A673 (cell line): Measurements from ENCODE around the gene WFIKKN1. TPM values are rescaled to one million over a fixed set of nuclear protein-coding genes. Genes with fewer than 3 reads are reported as not detected.

ENCODE experiments used
- Bru-seq: library from RNA; stranded (reverse); fragments of 400-500 nt; gene quantifications from one replicate; lab custom pipeline; 2021; lab: Mats Ljungman, UMichigan
- BruChase-seq, 2 experiments: library from RNA; stranded (reverse); fragments of 400-500 nt; gene quantifications; one replicate each; lab custom pipeline; 2021; lab: Mats Ljungman, UMichigan
- BruUV-seq: library from RNA; stranded (reverse); fragments of 400-500 nt; replicated peaks from 2 replicates; lab custom pipeline; 2021; lab: Mats Ljungman, UMichigan
- CTCF ChIA-PET: fragments of 300-600 bp; sonication (Branson Sonifier 250); formaldehyde crosslinking; loops from one replicate; lab custom pipeline; 2022; ENCODE audit warnings: antibody characterized with exemption; lab: Charles Lee
- POLR2A ChIA-PET: fragments of 300-600 bp; sonication (Branson Sonifier 250); formaldehyde crosslinking; loops from one replicate; lab custom pipeline; 2022; ENCODE audit warnings: antibody characterized with exemption; ENCODE audit not compliant: low non-redundant PET; lab: Charles Lee
- DNase-seq: peaks from one replicate; pipeline ENCODE4 v3.0.0-alpha.2; 2015; ENCODE audit warnings: low spot score
- H3K27ac ChIP-seq: fragments of 200-600 bp; sonication (generic); 2 replicates; pipeline ENCODE4 v1.5.1; 2016; ENCODE audit warnings: mixed run types, low read depth, mild to moderate bottlenecking, mixed read lengths, antibody characterized with exemption, low read length; ENCODE audit not compliant: poor library complexity, severe bottlenecking
- H3K27me3 ChIP-seq: fragments of 200-600 bp; sonication (generic); replicated peaks from 2 replicates; pipeline ENCODE4 v1.6.1; 2017; ENCODE audit warnings: mixed run types, low read depth, mild to moderate bottlenecking, mixed read lengths, antibody characterized with exemption, low read length; ENCODE audit not compliant: insufficient read depth, poor library complexity
- H3K36me3 ChIP-seq: fragments of 200-600 bp; sonication (generic); 2 replicates; pipeline ENCODE4 v1.6.1; 2016; ENCODE audit warnings: mixed run types, mild to moderate bottlenecking, mixed read lengths, antibody characterized with exemption, low read length; ENCODE audit not compliant: insufficient read depth, poor library complexity, severe bottlenecking
- H3K4me1 ChIP-seq: fragments of 200-600 bp; sonication (generic); 2 replicates; pipeline ENCODE4 v1.6.1; 2017; ENCODE audit warnings: mixed run types, mild to moderate bottlenecking, mixed read lengths, antibody characterized with exemption, low read length; ENCODE audit not compliant: insufficient read depth, poor library complexity, severe bottlenecking
- H3K4me3 ChIP-seq: fragments of 200-600 bp; sonication (generic); 2 replicates; pipeline ENCODE4 v1.5.1; 2016; ENCODE audit warnings: low read depth, mixed run types, mild to moderate bottlenecking, mixed read lengths, low read length; ENCODE audit not compliant: poor library complexity, severe bottlenecking
- H3K9me3 ChIP-seq: fragments of 200-600 bp; sonication (generic); 2 replicates; pipeline ENCODE4 v1.6.1; 2016; ENCODE audit warnings: mixed run types, low read depth, mild to moderate bottlenecking, mixed read lengths, antibody characterized with exemption, low read length; ENCODE audit not compliant: poor library complexity, severe bottlenecking
- EZH2 ChIP-seq: fragments of 200-600 bp; sonication (generic); IDR thresholded peaks from 2 replicates; pipeline ENCODE4 v1.6.1; 2017; ENCODE audit warnings: borderline replicate concordance, low read depth, mild to moderate bottlenecking, mixed read lengths, antibody characterized with exemption, low read length; ENCODE audit not compliant: poor library complexity, severe bottlenecking
- intact Hi-C: fragments of 100-400 bp; cut with micrococcal nuclease; formaldehyde crosslinking; loops from one replicate; pipeline ENCODE4 v1.10.0; 2022; ENCODE audit not compliant: unreplicated experiment
- long read RNA-seq: library from polyadenylated mRNA; stranded (forward); transcript quantifications from one replicate; pipeline ENCODE4 v2.0.0, GENCODE V29; 2022
- total RNA-seq: library from RNA; stranded (reverse); gene quantifications from 2 replicates; pipeline ENCODE4 v1.2.3, GENCODE V29; 2021
- TF ChIP-seq, protein P1 (sequence below): fragments of 300-800, 200-600 bp; sonication (generic); conservative IDR thresholded peaks from 2 replicates; pipeline ENCODE4 v1.5.1; 2017; ENCODE audit warnings: low read depth, mild to moderate bottlenecking, antibody characterized with exemption, low read length, moderate library complexity, mixed read lengths

Gene WFIKKN1, protein sequence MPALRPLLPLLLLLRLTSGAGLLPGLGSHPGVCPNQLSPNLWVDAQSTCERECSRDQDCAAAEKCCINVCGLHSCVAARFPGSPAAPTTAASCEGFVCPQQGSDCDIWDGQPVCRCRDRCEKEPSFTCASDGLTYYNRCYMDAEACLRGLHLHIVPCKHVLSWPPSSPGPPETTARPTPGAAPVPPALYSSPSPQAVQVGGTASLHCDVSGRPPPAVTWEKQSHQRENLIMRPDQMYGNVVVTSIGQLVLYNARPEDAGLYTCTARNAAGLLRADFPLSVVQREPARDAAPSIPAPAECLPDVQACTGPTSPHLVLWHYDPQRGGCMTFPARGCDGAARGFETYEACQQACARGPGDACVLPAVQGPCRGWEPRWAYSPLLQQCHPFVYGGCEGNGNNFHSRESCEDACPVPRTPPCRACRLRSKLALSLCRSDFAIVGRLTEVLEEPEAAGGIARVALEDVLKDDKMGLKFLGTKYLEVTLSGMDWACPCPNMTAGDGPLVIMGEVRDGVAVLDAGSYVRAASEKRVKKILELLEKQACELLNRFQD
- total RNA-seq (1.7 and 1.8 TPM in 2 replicates), Bru-seq, nascent RNA (percentile 26 among the genes with signal in this experiment), BruChase-seq, experiment 1, labeled RNA remaining after a 2-hour chase (percentile 38 among the genes with signal in this experiment), BruChase-seq, experiment 2, labeled RNA remaining after a 6-hour chase (percentile 64 among the genes with signal in this experiment)
- long read RNA-seq, full-length matches to known transcripts, result 4 of 4 reads
- long read RNA-seq, partial matches to known transcripts, result 0 of 4 reads
- long read RNA-seq, other reads (novel, unspliced or antisense), result 0 of 4 reads

DNA sequence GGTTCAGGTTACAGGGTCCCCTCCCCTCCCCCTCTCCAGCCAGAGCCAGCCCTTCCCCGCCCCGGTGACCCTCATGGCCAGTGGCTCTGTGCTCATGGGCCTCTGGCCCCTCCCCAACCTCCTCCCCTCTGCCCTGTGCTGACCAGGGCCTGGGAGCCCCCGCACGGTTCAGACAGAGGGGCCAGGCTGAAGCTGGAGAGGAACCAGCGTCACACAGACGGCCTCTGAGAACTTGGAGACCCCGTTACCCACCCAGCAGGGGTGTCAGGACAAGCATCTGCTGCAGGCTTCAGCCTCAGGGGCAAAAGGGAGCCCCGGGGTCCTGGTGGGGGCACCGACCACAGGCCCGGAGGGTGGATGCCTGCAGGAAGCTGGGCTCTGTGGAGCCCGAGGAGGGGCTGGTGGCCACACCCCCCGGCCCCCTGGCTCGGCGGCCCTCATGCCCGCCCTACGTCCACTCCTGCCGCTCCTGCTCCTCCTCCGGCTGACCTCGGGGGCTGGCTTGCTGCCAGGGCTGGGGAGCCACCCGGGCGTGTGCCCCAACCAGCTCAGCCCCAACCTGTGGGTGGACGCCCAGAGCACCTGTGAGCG is at the start of gene WFIKKN1:
Gene WFIKKN1, plus strand, starts transcription at position 171 of the 591 bp plus-strand sequence. Its CDS starts 269 bp downstream, at position 440.
- no peak for DNase-seq
- TF ChIP-seq, protein P1, sequence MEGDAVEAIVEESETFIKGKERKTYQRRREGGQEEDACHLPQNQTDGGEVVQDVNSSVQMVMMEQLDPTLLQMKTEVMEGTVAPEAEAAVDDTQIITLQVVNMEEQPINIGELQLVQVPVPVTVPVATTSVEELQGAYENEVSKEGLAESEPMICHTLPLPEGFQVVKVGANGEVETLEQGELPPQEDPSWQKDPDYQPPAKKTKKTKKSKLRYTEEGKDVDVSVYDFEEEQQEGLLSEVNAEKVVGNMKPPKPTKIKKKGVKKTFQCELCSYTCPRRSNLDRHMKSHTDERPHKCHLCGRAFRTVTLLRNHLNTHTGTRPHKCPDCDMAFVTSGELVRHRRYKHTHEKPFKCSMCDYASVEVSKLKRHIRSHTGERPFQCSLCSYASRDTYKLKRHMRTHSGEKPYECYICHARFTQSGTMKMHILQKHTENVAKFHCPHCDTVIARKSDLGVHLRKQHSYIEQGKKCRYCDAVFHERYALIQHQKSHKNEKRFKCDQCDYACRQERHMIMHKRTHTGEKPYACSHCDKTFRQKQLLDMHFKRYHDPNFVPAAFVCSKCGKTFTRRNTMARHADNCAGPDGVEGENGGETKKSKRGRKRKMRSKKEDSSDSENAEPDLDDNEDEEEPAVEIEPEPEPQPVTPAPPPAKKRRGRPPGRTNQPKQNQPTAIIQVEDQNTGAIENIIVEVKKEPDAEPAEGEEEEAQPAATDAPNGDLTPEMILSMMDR, result no peak
- TF ChIP-seq EZH2, result no peak
- Histone ChIP-seq H3K4me1 (no peaks in the 10 kb centered on the region), H3K4me3 (no peak within 1 kb of the TSS), H3K27ac (peak within 1 kb of the TSS; percentile 28), H3K36me3 (peaks cover 4% of the 10 kb centered on the region), H3K9me3 (no peaks in the 10 kb centered on the region), H3K27me3 (no peaks in the 10 kb centered on the region)
- CTCF ChIA-PET, result no interaction called here
- intact Hi-C loops, result no loop called here
- no TSS peak for BruUV-seq
- POLR2A ChIA-PET, result no interaction called here

DNA sequence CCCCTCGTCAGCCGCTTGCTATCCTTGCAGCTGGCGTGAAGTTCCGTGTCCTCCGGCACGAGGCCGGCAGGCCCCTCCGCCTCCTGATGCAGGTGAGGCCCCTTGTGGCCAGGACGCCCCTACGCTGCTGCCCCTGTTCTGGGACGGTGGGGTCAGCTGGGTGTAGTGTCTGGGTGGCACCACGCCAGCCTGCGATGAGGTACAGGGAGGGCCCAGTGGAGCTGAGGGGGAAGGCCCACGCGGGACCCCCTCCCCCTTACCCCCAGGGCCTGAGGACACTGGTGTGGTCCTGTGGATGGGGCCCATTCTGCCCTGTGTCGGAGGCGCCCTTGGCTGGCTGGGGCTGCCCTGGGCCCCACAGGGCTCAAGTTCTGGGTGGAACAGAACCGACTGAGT is 48.6 kb upstream of the WFIKKN1 start:
- BruUV-seq, result no TSS peak
- DNase-seq, result no peak
- H3K4me1 ChIP-seq, result peaks cover 19% of the 10 kb centered on the region
- ChIA-PET CTCF (interaction anchor here (0.5 kb wide), 1 partner anchor 16 kb away, joined by 3 read pairs; no protein-coding TSS in a partner anchor), POLR2A (no interaction called here)
- H3K9me3 ChIP-seq, result no peaks in the 10 kb centered on the region
- no peak for TF ChIP-seq EZH2
- TF ChIP-seq, protein P1, result no peak
- no peaks in the 10 kb centered on the region for H3K27me3 ChIP-seq
- intact Hi-C loops, result no loop called here
- H3K4me3 ChIP-seq, result no peak overlapping the region
- H3K36me3 ChIP-seq, result no peaks in the 10 kb centered on the region
- H3K27ac ChIP-seq, result no peak overlapping the region

DNA sequence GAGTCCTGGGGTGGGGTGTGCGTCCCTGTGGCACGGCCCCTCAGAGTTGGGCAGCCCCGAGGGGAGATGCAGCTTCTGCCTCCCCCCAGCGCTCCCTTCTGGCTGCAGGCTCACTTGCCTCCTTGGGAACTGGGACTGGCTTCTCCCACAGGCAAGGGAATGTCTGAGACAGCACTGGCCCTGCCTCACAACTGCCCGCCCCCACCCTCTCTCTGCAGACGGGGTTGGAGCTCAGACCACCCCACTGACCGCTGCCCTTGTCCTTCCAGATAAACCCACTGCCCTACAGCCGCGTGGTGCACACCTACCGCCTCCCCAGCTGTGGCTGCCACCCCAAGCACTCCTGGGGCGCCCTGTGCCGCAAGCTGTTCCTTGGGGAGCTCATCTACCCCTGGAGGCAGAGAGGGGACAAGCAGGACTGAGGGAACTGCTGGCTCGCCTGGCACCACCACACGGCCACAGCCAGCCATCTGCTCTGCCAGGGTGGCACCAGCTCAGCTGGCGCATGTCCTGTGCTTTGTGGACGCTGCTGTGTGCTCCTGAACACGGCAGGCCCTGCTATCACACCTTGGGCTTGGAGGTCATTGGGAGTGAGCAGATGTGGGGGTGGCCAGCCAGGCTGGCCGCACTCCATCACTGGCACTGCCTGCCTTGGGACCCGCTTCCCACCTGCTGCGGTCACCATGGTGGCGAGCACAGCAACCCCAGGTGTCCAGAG is 48.0 kb upstream of the WFIKKN1 start:
- POLR2A ChIA-PET, result no interaction called here
- CTCF ChIA-PET, result interaction anchor here (0.5 kb wide), 1 partner anchor 16 kb away, joined by 3 read pairs; no protein-coding TSS in a partner anchor
- Histone ChIP-seq H3K4me3 (no peak overlapping the region), H3K27ac (no peak overlapping the region), H3K9me3 (no peaks in the 10 kb centered on the region), H3K27me3 (no peaks in the 10 kb centered on the region), H3K4me1 (peaks cover 25% of the 10 kb centered on the region), H3K36me3 (no peaks in the 10 kb centered on the region)
- intact Hi-C loops, result no loop called here
- DNase-seq, result no peak
- no TSS peak for BruUV-seq
- TF ChIP-seq EZH2, result no peak
- TF ChIP-seq, protein P1, result no peak
